ENCODE data around the gene DSE.

The DSE gene

DNA sequence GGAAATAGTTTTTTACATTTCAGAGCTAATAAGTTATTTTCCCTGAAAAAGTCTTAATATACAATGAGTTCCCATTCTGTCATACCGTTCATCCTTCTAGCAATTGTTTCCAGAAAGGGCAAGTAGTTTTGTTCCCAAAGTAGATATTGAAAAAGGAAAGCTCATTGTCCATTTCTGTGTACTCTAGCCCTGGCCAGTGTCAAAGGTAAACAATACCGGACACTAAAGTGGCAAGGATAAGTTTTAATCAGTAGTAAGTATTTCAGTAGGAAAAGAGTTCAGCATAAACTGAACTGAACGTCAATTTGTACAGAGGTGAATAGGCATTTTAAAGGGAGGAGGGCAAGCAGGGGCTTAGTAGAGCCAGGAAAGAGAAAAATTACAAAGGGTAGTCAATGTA lies 46.9 kb downstream of the DSE start:
- TF ChIP-seq SPI1 (IDR thresholded peaks at IDR 0.05; ENCODE audit: low read depth, low read length), result no peak
- no peak for TF ChIP-seq TAF1 (IDR thresholded peaks at IDR 0.05; ENCODE audit: low read depth, low read length)
- TF ChIP-seq POU2F2 (IDR thresholded peaks at IDR 0.05; ENCODE audit: low read depth, low read length), result no peak
- no peak for TF ChIP-seq POLR2A (IDR thresholded peaks at IDR 0.05; ENCODE audit: low read depth, low read length)
- no peak for TF ChIP-seq POLR2AphosphoS5 (IDR thresholded peaks at IDR 0.05; ENCODE audit: low read depth, low read length)
- no peak for TF ChIP-seq PAX5 (IDR thresholded peaks at IDR 0.05; ENCODE audit: insufficient read depth, low read length, severe bottlenecking)
- FAIRE-seq (no peak), DNase-seq (ENCODE audit: insufficient read length, low spot score) (no peak)

DNA sequence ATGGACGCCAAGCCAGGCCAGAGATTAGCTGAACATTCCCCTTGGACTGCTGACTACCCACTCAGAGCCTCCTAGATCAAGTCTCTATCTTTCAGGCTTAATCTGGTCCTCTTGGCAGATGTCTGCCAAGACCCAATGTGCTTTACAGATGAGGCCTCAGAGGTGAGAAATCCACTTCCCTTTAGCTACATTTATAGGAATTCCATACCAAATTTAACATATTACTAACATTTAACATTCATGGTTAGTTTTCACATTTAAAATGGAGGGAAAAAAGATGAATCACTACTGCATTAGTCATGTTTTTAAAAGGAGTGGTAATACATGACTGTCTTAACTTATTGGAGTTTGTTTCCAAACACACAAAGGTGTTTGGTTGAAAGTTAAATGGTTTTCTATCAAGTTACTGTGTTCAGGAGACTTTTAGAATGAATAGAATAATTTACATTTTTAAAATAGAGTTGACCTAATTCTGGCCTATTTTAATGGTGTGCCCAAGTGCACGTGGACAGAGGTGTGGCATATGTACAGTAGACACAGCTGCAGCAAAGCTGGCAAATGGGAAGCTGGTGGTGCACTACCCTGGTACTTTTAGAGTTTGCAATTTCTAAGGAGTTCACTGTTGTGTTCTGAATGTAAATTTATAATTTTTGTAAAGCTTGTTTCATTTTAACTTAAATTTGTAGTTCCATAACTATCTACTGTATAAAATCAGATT lies 48.5 kb downstream of the DSE start:
- FAIRE-seq, result no peak
- no peak for DNase-seq (ENCODE audit: insufficient read length, low spot score)
- no peak for TF ChIP-seq POLR2A (IDR thresholded peaks at IDR 0.05; ENCODE audit: low read depth, low read length)
- TF ChIP-seq POLR2AphosphoS5 (IDR thresholded peaks at IDR 0.05; ENCODE audit: low read depth, low read length), result no peak

DNA sequence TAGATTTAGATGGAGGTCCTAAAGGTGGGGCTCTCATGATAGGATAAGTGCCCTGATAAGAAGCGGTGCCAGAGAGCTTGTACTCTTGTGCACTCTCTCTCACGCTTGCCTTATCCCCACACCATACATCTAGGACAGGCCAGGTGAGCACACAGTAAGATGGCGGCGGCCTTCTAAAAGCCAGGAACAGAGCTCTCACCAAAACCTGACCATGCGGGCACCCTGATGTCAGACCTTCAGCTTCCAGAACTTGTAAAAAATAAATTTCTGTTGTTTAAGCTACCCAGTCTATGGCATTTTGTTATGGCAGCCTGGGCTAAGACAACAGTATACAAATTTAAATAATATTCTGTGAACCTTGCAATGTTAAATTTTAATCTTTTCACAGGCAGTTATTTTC lies 49.6 kb downstream of the DSE start:
- no peak for DNase-seq (ENCODE audit: insufficient read length, low spot score)
- no peak for FAIRE-seq
- TF ChIP-seq PAX5 (IDR thresholded peaks at IDR 0.05; ENCODE audit: insufficient read depth, low read length, severe bottlenecking), result no peak
- no peak for TF ChIP-seq POLR2A (IDR thresholded peaks at IDR 0.05; ENCODE audit: low read depth, low read length)
- TF ChIP-seq TAF1 (IDR thresholded peaks at IDR 0.05; ENCODE audit: low read depth, low read length), result no peak
- TF ChIP-seq POU2F2 (IDR thresholded peaks at IDR 0.05; ENCODE audit: low read depth, low read length), result no peak
- TF ChIP-seq SPI1 (IDR thresholded peaks at IDR 0.05; ENCODE audit: low read depth, low read length), result no peak
- TF ChIP-seq POLR2AphosphoS5 (IDR thresholded peaks at IDR 0.05; ENCODE audit: low read depth, low read length), result no peak

DNA sequence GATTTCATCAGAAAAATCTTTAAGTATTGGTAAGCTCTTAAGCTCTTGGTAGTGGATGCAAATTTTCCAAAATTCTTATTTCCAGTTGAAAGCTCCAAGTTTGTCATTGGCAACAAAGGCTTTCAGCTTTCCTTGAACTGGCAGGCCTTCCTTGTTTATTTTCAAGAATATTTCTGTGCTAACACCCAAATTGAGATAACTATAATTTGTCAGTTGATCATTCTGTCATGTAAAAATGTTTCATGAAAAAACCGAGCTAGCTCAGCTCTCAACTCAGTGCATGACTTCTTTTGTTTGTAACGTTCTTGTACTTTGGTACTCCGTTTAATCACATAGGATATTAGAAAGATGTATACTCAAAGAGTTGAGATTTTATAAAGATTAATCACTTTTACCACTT lies 51.5 kb downstream of the DSE start:
- TF ChIP-seq TAF1 (IDR thresholded peaks at IDR 0.05; ENCODE audit: low read depth, low read length) (no peak), POLR2AphosphoS5 (IDR thresholded peaks at IDR 0.05; ENCODE audit: low read depth, low read length) (no peak), POU2F2 (IDR thresholded peaks at IDR 0.05; ENCODE audit: low read depth, low read length) (no peak), POLR2A (IDR thresholded peaks at IDR 0.05; ENCODE audit: low read depth, low read length) (no peak), SPI1 (IDR thresholded peaks at IDR 0.05; ENCODE audit: low read depth, low read length) (no peak), PAX5 (IDR thresholded peaks at IDR 0.05; ENCODE audit: insufficient read depth, low read length, severe bottlenecking) (no peak)
- DNase-seq (ENCODE audit: insufficient read length, low spot score), result no peak
- FAIRE-seq, result no peak

DNA sequence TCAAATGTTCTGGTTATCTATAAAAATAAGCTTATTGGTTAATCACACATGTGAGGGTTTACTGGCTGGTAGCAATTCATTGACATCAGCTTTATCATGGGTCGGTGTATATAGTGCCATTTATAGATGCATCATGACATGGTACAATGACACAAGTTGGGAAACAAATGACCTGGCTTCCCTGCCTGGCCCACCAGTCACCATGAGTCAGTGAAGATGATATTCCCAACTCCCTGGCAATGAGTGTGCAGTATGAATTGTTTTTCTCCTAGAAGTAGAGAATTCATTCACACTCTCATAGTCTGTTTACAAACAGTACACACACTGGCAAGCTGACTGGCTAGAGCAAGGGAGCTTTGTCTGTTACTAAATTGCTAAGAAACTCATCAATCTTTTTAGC lies 53.3 kb downstream of the DSE start:
- DNase-seq (ENCODE audit: insufficient read length, low spot score) (no peak), FAIRE-seq (peak; percentile 55)
- TF ChIP-seq POLR2AphosphoS5 (IDR thresholded peaks at IDR 0.05; ENCODE audit: low read depth, low read length) (no peak), POLR2A (IDR thresholded peaks at IDR 0.05; ENCODE audit: low read depth, low read length) (no peak), TAF1 (IDR thresholded peaks at IDR 0.05; ENCODE audit: low read depth, low read length) (no peak), POU2F2 (IDR thresholded peaks at IDR 0.05; ENCODE audit: low read depth, low read length) (no peak), PAX5 (IDR thresholded peaks at IDR 0.05; ENCODE audit: insufficient read depth, low read length, severe bottlenecking) (no peak), SPI1 (IDR thresholded peaks at IDR 0.05; ENCODE audit: low read depth, low read length) (no peak)

DNA sequence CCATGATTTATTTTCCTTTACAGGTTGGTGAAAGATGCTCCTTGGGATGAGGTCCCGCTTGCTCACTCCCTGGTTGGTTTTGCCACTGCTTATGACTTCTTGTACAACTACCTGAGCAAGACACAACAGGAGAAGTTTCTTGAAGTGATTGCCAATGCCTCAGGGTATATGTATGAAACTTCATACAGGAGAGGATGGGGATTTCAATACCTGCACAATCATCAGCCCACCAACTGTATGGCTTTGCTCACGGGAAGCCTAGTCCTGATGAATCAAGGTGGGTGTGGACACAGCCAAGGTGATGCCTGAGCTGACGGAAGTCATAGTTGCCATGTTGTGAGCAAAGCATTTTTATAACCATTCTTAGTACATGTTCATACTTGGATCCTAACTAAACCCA lies 55.8 kb downstream of the DSE start:
- FAIRE-seq (peak; percentile 13), DNase-seq (ENCODE audit: insufficient read length, low spot score) (no peak)
- TF ChIP-seq TAF1 (IDR thresholded peaks at IDR 0.05; ENCODE audit: low read depth, low read length) (no peak), POLR2AphosphoS5 (IDR thresholded peaks at IDR 0.05; ENCODE audit: low read depth, low read length) (no peak), POLR2A (IDR thresholded peaks at IDR 0.05; ENCODE audit: low read depth, low read length) (no peak), POU2F2 (IDR thresholded peaks at IDR 0.05; ENCODE audit: low read depth, low read length) (no peak)

DNA sequence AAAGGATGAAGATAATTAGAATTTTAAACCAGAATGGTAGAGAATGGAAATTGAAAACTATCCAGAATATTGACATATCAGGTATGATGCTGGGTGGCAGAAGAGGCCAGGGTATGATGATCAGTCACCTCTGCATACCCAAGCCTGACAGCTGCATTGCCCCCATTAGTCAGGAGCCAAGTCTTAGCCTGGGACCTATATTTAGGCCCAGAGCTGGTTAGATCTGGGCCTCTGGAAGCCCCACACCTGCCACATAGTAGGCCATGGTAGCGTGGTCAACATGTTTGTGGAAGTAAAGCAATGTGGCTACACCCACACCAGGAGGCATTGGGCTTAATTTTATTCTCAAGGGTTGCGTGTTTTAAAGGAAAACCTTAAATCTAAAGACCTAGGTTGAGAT lies 58.4 kb downstream of the DSE start:
- DNase-seq (ENCODE audit: insufficient read length, low spot score), result no peak
- FAIRE-seq, result no peak
- TF ChIP-seq PAX5 (IDR thresholded peaks at IDR 0.05; ENCODE audit: insufficient read depth, low read length, severe bottlenecking) (no peak), POLR2AphosphoS5 (IDR thresholded peaks at IDR 0.05; ENCODE audit: low read depth, low read length) (no peak), POLR2A (IDR thresholded peaks at IDR 0.05; ENCODE audit: low read depth, low read length) (no peak), TAF1 (IDR thresholded peaks at IDR 0.05; ENCODE audit: low read depth, low read length) (no peak), POU2F2 (IDR thresholded peaks at IDR 0.05; ENCODE audit: low read depth, low read length) (no peak), SPI1 (IDR thresholded peaks at IDR 0.05; ENCODE audit: low read depth, low read length) (no peak)

DNA sequence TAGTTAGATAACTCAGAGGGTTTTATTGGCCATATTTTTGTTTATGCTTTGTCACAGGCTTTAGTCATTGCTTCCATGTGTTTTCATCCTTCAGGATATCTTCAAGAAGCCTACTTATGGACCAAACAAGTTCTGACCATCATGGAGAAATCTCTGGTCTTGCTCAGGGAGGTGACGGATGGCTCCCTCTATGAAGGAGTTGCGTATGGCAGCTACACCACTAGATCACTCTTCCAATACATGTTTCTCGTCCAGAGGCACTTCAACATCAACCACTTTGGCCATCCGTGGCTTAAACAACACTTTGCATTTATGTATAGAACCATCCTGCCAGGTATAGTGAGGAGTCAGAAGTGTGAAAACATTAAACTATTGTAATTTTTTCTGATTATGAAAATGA lies 60.1 kb downstream of the DSE start:
- DNase-seq (ENCODE audit: insufficient read length, low spot score), result no peak
- FAIRE-seq, result peak; percentile 13

DNA sequence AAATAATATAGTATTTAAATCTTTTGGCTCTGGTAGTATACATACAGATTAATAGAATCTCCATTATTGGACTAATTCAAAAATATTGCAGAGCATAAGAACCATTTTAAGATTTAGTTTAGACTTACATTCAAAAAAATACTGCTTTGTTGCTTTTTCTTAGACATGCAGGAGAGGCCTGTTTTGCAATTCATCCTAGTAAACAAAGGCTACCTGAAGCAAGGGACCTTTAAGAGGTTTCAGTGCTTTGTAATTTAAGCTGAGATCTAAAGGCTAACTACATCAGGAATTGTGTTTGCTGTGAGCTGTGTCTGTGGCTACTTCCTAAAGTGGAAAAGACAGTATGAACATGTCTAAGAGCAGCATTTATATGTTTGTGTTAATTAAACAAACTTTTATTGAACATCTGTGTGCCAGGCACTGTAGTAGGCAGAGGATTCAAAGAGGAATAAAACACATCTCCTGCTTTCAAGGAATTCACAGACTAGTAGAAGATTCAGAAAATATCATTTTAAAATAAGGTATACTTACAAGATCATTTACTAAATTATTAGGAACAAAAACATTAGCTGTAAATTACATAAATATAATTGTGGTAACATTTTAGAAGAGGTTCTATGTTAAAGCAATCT lies 61.3 kb downstream of the DSE start:
- TF ChIP-seq POLR2AphosphoS5 (IDR thresholded peaks at IDR 0.05; ENCODE audit: low read depth, low read length), result no peak
- TF ChIP-seq POU2F2 (IDR thresholded peaks at IDR 0.05; ENCODE audit: low read depth, low read length), result no peak
- TF ChIP-seq PAX5 (IDR thresholded peaks at IDR 0.05; ENCODE audit: insufficient read depth, low read length, severe bottlenecking), result no peak
- no peak for TF ChIP-seq TAF1 (IDR thresholded peaks at IDR 0.05; ENCODE audit: low read depth, low read length)
- TF ChIP-seq SPI1 (IDR thresholded peaks at IDR 0.05; ENCODE audit: low read depth, low read length), result no peak
- no peak for TF ChIP-seq POLR2A (IDR thresholded peaks at IDR 0.05; ENCODE audit: low read depth, low read length)
- no peak for DNase-seq (ENCODE audit: insufficient read length, low spot score)
- no peak for FAIRE-seq

More for the DNA sequence above, 60.1 kb downstream of the DSE start:
- TF ChIP-seq POU2F2 (IDR thresholded peaks at IDR 0.05; ENCODE audit: low read depth, low read length) (no peak), TAF1 (IDR thresholded peaks at IDR 0.05; ENCODE audit: low read depth, low read length) (no peak), POLR2A (IDR thresholded peaks at IDR 0.05; ENCODE audit: low read depth, low read length) (no peak), SPI1 (IDR thresholded peaks at IDR 0.05; ENCODE audit: low read depth, low read length) (no peak), POLR2AphosphoS5 (IDR thresholded peaks at IDR 0.05; ENCODE audit: low read depth, low read length) (no peak), PAX5 (IDR thresholded peaks at IDR 0.05; ENCODE audit: insufficient read depth, low read length, severe bottlenecking) (no peak)
